Right lobe of liver (tissue), 6 donors: ENCODE measurements around the gene CASP10. TPM values are rescaled to one million over a fixed set of nuclear protein-coding genes. Genes with fewer than 3 reads are reported as not detected.

Experiments
- ATAC-seq, 4 donors: fragments of 200-7000 bp; cut with Tn5 transposase; one replicate each; pipeline ENCODE4 v1.9.1; 2020; ENCODE audit warnings: mild to moderate bottlenecking in 4 of 4, moderate library complexity in 4 of 4
- DNase-seq, 3 donors: peaks; one replicate each; pipeline ENCODE4 v3.0.0-alpha.2; 2020
- H3K27ac ChIP-seq, 3 donors: fragments of 200-600 bp; one replicate each; pipeline ENCODE4 v1.8.0; 2022
- H3K27me3 ChIP-seq, 2 donors: fragments of 200-600 bp; one replicate each; pipeline ENCODE4 v1.8.0; 2022
- H3K36me3 ChIP-seq, 4 donors: fragments of 200-600 bp; sonication (generic) in 1 of 4; one replicate each; pipeline versions ENCODE4 v1.5.1 to v1.8.0; 2017 to 2022; ENCODE audit warnings: control low read depth in 1 of 4
- H3K4me1 ChIP-seq, 4 donors: fragments of 200-600 bp; sonication (generic) in 1 of 4; one replicate each; pipeline versions ENCODE4 v1.5.1 to v1.8.0; 2017 to 2022; ENCODE audit warnings: control low read depth in 1 of 4
- H3K4me3 ChIP-seq, 3 donors: fragments of 200-600 bp; one replicate each; pipeline ENCODE4 v1.8.0; 2022
- H3K9me3 ChIP-seq, 4 donors: fragments of 200-600 bp; sonication (generic) in 1 of 4; one replicate each; pipeline versions ENCODE4 v1.5.1 to v1.8.0; 2017 to 2022; ENCODE audit warnings: control low read depth in 1 of 4
- CTCF ChIP-seq, 4 donors: fragments of 200-600 bp in 3 of 4; fragments of 450-650 bp in 1 of 4; IDR thresholded peaks; one replicate each; pipeline versions ENCODE4 v1.5.1 to v1.8.0; 2016 to 2022; ENCODE audit warnings: antibody characterized with exemption in 4 of 4, mild to moderate bottlenecking in 2 of 4
- POLR2A ChIP-seq: fragments of 450-650 bp; IDR thresholded peaks from one replicate; pipeline ENCODE4 v1.6.1; 2017; ENCODE audit warnings: antibody characterized with exemption, mild to moderate bottlenecking
- whole genome bisulfite sequencing: methylation state at CpG from one replicate; pipeline ENCODE4 v1.1.6; 2018; ENCODE audit warnings: low coverage, low lambda C conversion rate; ENCODE audit not compliant: insufficient coverage; ENCODE audit errors: missing lambda C conversion rate; 5-methylcytosine and 5-hydroxymethylcytosine counted together
- intact Hi-C, 2 donors: fragments of 100-400 bp; cut with DNase I; formaldehyde crosslinking; loops; one replicate each; pipeline versions ENCODE4 v1.11.2 to v1.14.1; 2022
- total RNA-seq, 6 experiments: library from RNA; depleted of rRNA in 2 of 6; stranded (reverse); fragments of >200 nt in 2 of 6; fragmentation: NEBNext Ultra II Directional in 3 of 6; extraction: Animal tissue kit (Norgen Biotek cat#: 25700) in 3 of 6; gene quantifications; one replicate each; pipeline versions ENCODE4 v1.1.0 to v1.2.4, GENCODE V29; 2016 to 2023
- donor health status: DM: no; HTN: yes; CAD: no.
- donor health status: DM: no; HTN: no; CAD: no.
- donor health status: DM: no; HTN: no; CAD: no.
- donor health status: DM: no; HTN: yes; CAD: no.
- donor health status: DM: no; HTN: yes; CAD: no.

The CASP10 gene
- total RNA-seq, 6 experiments from 2014 or later: 4.2 to 9.4 (median 8.4) TPM

GRCh38 chr2:201260302-201260800 is 77.4 kb downstream of the CASP10 start, which contains the start of gene CASP8:
CASP8 (plus strand) TSS chr2:201260536; CDS start chr2:201266487, 5,951 bp downstream.
- ATAC-seq: peak; percentile 49 to 63 (median 50)
- TF ChIP-seq POLR2A (peak; percentile 44), CTCF (IDR thresholded peaks at IDR 0.05) (no peak)
- peak within 1 kb of the TSS; percentile 1 to 86 (median 65) for H3K27ac ChIP-seq
- no peaks in the 10 kb centered on the region for H3K9me3 ChIP-seq
- DNase-seq: peak in 1 of 3 donors; percentile 29
- H3K36me3 ChIP-seq: no peaks in the 10 kb centered on the region
- no peaks in the 10 kb centered on the region for H3K27me3 ChIP-seq
- 61% methylated on average over 10 of the region's 10 CpGs for WGBS
- intact Hi-C loops: no loop called here
- peak within 1 kb of the TSS in 1 of 3 donors; percentile 17 for H3K4me3 ChIP-seq
- H3K4me1 ChIP-seq: peaks cover 0 to 5% (median 0%) of the 10 kb centered on the region in 4 donors

GRCh38 chr2:201261471-201261870 is 78.5 kb downstream of the CASP10 start:
- no peaks in the 10 kb centered on the region for H3K27me3 ChIP-seq
- intact Hi-C loops: no loop called here
- H3K4me1 ChIP-seq: peaks cover 0 to 5% (median 0%) of the 10 kb centered on the region in 4 donors
- ATAC-seq (no peak), DNase-seq (no peak)
- no peaks in the 10 kb centered on the region for H3K36me3 ChIP-seq
- TF ChIP-seq CTCF (IDR thresholded peaks at IDR 0.05): no peak
- TF ChIP-seq POLR2A: no peak
- H3K4me3 ChIP-seq: no peak overlapping the region
- 20% methylated on average over 1 of the region's 9 CpGs for WGBS
- no peaks in the 10 kb centered on the region for H3K9me3 ChIP-seq
- peak overlapping the region in 2 of 3 donors; percentile 25 to 41 for H3K27ac ChIP-seq

GRCh38 chr2:201261906-201262305 is 79.0 kb downstream of the CASP10 start:
- H3K4me3 ChIP-seq: no peak overlapping the region
- H3K27ac ChIP-seq: no peak overlapping the region
- no peak for TF ChIP-seq POLR2A
- no peak for TF ChIP-seq CTCF (IDR thresholded peaks at IDR 0.05)

GRCh38 chr2:201262718-201263117 is 79.8 kb downstream of the CASP10 start:
- no peak for DNase-seq
- H3K27ac ChIP-seq: no peak overlapping the region
- WGBS: 47% methylated on average over 6 of the region's 6 CpGs
- TF ChIP-seq POLR2A (no peak), CTCF (IDR thresholded peaks at IDR 0.05) (no peak)
- peaks cover 0 to 5% (median 0%) of the 10 kb centered on the region in 4 donors for H3K4me1 ChIP-seq
- no peaks in the 10 kb centered on the region for H3K27me3 ChIP-seq
- H3K4me3 ChIP-seq: no peak overlapping the region
- H3K36me3 ChIP-seq: no peaks in the 10 kb centered on the region
- ATAC-seq: no peak
- no peaks in the 10 kb centered on the region for H3K9me3 ChIP-seq
- intact Hi-C loops: no loop called here

More at GRCh38 chr2:201261906-201262305, 79.0 kb downstream of the CASP10 start:
- peaks cover 0 to 5% (median 0%) of the 10 kb centered on the region in 4 donors for H3K4me1 ChIP-seq
- H3K36me3 ChIP-seq: no peaks in the 10 kb centered on the region
- DNase-seq (no peak), ATAC-seq (no peak)
- intact Hi-C loops: no loop called here
- H3K9me3 ChIP-seq: no peaks in the 10 kb centered on the region
- H3K27me3 ChIP-seq: no peaks in the 10 kb centered on the region
- WGBS: 37% methylated on average over 2 of the region's 2 CpGs
